Measurements from ENCODE around the gene KCNH8. TPM values are rescaled to one million over a fixed set of nuclear protein-coding genes. Genes with fewer than 3 reads are reported as not detected.

KCNH8 gene
- total and polyA plus RNA-seq, 10 of the 15 experiments (the other 5 are each of a cell fraction or from before 2014, with no cell fraction given): under 0.01 to 0.18 (median 0.07) TPM; not detected in 2

DNA sequence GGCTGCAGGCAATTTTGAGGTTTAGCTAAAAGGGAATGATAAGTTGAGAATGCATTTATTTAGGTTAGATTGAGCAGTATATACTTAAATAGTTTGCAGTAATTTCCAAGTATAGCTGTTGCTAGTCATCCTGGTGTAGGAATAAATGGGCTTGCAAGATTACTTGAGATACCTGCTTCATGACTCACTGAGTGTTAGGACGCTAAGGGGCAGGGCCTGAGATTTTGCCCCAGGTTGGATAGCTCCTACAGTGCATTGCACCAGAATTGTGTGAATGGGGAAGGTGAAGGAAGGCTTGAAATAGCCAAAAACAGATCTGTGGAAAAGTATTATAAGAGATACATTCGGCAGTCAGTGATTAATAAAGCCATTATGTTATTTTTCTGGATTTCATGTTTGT lies 72.8 kb downstream of the KCNH8 start:
- intact Hi-C loops (cut with micrococcal nuclease; ENCODE audit: unreplicated experiment) (no loop called here), in situ Hi-C loops (cut with MboI) (no loop called here)
- H3K9me3 ChIP-seq (replicated peaks; ENCODE audit: control insufficient read depth, insufficient read depth, low read length): no peaks in the 10 kb centered on the region
- SMC1A ChIA-PET (ENCODE audit: uncharacterized antibody, unreplicated experiment): no interaction called here
- H3K79me2 ChIP-seq (ENCODE audit: control insufficient read depth, insufficient read depth, low read length): no peaks in the 10 kb centered on the region
- CTCF ChIA-PET: interaction anchor here (1.2 kb wide), 1 partner anchor 177 kb away, joined by 3 read pairs; no protein-coding TSS in a partner anchor
- no TSS peak for BruUV-seq (replicated peaks)
- H3K4me1 ChIP-seq (ENCODE audit: control insufficient read depth, insufficient read depth, low read length): no peaks in the 10 kb centered on the region
- H3K27ac ChIP-seq (ENCODE audit: control insufficient read depth, insufficient read depth): no peak overlapping the region
- no peaks in the 10 kb centered on the region for H3K36me3 ChIP-seq (ENCODE audit: control insufficient read depth in 2 of 2, insufficient read depth in 2 of 2, low read length in 1 of 2)
- TF ChIP-seq GATAD2B (conservative IDR thresholded peaks at IDR 0.05; ENCODE audit: low read depth) (no peak), CHD4 (IDR thresholded peaks at IDR 0.05) (no peak), ZNF274 (IDR thresholded peaks at IDR 0.05; ENCODE audit: insufficient read depth, insufficient read length) (no peak), POLR2A (IDR thresholded peaks at IDR 0.05; ENCODE audit: low read depth, low read length) (no peak), ZNF24 (IDR thresholded peaks at IDR 0.05) (no peak), ASH2L (IDR thresholded peaks at IDR 0.05; ENCODE audit: borderline replicate concordance, low read depth) (no peak), NR2F1 (conservative IDR thresholded peaks at IDR 0.05) (no peak), ZZZ3 (IDR thresholded peaks at IDR 0.05; ENCODE audit: control insufficient read depth, insufficient read length, low read depth) (no peak)
- TF ChIP-seq, protein P1, sequence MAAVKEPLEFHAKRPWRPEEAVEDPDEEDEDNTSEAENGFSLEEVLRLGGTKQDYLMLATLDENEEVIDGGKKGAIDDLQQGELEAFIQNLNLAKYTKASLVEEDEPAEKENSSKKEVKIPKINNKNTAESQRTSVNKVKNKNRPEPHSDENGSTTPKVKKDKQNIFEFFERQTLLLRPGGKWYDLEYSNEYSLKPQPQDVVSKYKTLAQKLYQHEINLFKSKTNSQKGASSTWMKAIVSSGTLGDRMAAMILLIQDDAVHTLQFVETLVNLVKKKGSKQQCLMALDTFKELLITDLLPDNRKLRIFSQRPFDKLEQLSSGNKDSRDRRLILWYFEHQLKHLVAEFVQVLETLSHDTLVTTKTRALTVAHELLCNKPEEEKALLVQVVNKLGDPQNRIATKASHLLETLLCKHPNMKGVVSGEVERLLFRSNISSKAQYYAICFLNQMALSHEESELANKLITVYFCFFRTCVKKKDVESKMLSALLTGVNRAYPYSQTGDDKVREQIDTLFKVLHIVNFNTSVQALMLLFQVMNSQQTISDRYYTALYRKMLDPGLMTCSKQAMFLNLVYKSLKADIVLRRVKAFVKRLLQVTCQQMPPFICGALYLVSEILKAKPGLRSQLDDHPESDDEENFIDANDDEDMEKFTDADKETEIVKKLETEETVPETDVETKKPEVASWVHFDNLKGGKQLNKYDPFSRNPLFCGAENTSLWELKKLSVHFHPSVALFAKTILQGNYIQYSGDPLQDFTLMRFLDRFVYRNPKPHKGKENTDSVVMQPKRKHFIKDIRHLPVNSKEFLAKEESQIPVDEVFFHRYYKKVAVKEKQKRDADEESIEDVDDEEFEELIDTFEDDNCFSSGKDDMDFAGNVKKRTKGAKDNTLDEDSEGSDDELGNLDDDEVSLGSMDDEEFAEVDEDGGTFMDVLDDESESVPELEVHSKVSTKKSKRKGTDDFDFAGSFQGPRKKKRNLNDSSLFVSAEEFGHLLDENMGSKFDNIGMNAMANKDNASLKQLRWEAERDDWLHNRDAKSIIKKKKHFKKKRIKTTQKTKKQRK (IDR thresholded peaks at IDR 0.05; ENCODE audit: low read depth, low read length): no peak
- TF ChIP-seq, protein P2, sequence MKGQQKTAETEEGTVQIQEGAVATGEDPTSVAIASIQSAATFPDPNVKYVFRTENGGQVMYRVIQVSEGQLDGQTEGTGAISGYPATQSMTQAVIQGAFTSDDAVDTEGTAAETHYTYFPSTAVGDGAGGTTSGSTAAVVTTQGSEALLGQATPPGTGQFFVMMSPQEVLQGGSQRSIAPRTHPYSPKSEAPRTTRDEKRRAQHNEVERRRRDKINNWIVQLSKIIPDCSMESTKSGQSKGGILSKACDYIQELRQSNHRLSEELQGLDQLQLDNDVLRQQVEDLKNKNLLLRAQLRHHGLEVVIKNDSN (IDR thresholded peaks at IDR 0.05; ENCODE audit: borderline replicate concordance, extremely low read length, insufficient read depth, low read depth, low read length): no peak
- no peak overlapping the region for H2AFZ ChIP-seq (ENCODE audit: control insufficient read depth, low read depth, low read length)
- no peak overlapping the region for H3K9ac ChIP-seq (ENCODE audit: control insufficient read depth, insufficient read depth, low read length)
- H3K4me2 ChIP-seq (ENCODE audit: control insufficient read depth, insufficient read depth): no peak overlapping the region
- H4K20me1 ChIP-seq (ENCODE audit: control insufficient read depth, insufficient read depth): no peaks in the 10 kb centered on the region
- no peaks in the 10 kb centered on the region for H3K27me3 ChIP-seq (replicated peaks in 1 of 2; ENCODE audit: control insufficient read depth in 2 of 2, insufficient read depth in 2 of 2, low read length in 1 of 2)
- WGBS (ENCODE audit: insufficient coverage, insufficient replicate concordance, low lambda C conversion rate, missing lambda C conversion rate): 13% methylated on average over 2 of the region's 2 CpGs
- RAD21 ChIA-PET (ENCODE audit: unreplicated experiment): no interaction called here
- POLR2A ChIA-PET: no interaction called here
- H3K4me3 ChIP-seq: no peak overlapping the region
- ATAC-seq (no peak), FAIRE-seq (no peak), DNase-seq (ENCODE audit: low read depth, low spot score) (no peak)
